GM23338 (cell line): ENCODE results near the gene CCDC93. TPM values are rescaled to one million over a fixed set of nuclear protein-coding genes. Genes with fewer than 3 reads are reported as not detected.
A peak's percentile ranks its signal among the peaks of the same experiment; 100 is the strongest.

Source experiments
- ATAC-seq: fragments of 200-7000 bp; cut with Tn5 transposase; 3 replicates; pipeline ENCODE4 v1.9.1; 2020
- DNase-seq: peaks from one replicate; pipeline ENCODE4 v3.0.0-alpha.2; 2015; ENCODE audit warnings: low spot score
- H2AFZ ChIP-seq: fragments of 200-600 bp; sonication (generic); 2 replicates; pipeline ENCODE4 v1.8.0; 2016; ENCODE audit warnings: antibody characterized with exemption, mild to moderate bottlenecking, moderate library complexity
- H3F3A ChIP-seq: fragments of 200-600 bp; sonication (generic); replicated peaks from 2 replicates; pipeline ENCODE4 v1.8.0; 2017; ENCODE audit warnings: antibody characterized with exemption, mixed run types, low read depth
- H3K27ac ChIP-seq: fragments of 200-600 bp; sonication (generic); 2 replicates; pipeline ENCODE4 v1.6.1; 2016; ENCODE audit warnings: low read depth
- H3K27me3 ChIP-seq: fragments of 200-600 bp; sonication (generic); 2 replicates; pipeline ENCODE4 v1.8.0; 2016; ENCODE audit warnings: mild to moderate bottlenecking, mixed run types, moderate library complexity; ENCODE audit not compliant: insufficient read depth
- H3K36me3 ChIP-seq: fragments of 200-600 bp; sonication (generic); 2 replicates; pipeline ENCODE4 v1.8.0; 2016; ENCODE audit warnings: mild to moderate bottlenecking; ENCODE audit not compliant: insufficient read depth
- H3K4me1 ChIP-seq: fragments of 200-600 bp; sonication (generic); 2 replicates; pipeline ENCODE4 v1.8.0; 2016; ENCODE audit warnings: mild to moderate bottlenecking, moderate library complexity; ENCODE audit not compliant: insufficient read depth
- H3K4me2 ChIP-seq: fragments of 200-600 bp; sonication (generic); 2 replicates; pipeline ENCODE4 v1.7.1; 2017; ENCODE audit warnings: mixed run types
- H3K4me3 ChIP-seq: fragments of 200-600 bp; sonication (generic); 2 replicates; pipeline ENCODE4 v1.6.1; 2016; ENCODE audit warnings: mixed run types
- H3K79me2 ChIP-seq: fragments of 200-600 bp; sonication (generic); replicated peaks from 2 replicates; pipeline ENCODE4 v1.8.0; 2017; ENCODE audit warnings: mild to moderate bottlenecking; ENCODE audit not compliant: insufficient read depth
- H3K9me2 ChIP-seq: fragments of 200-600 bp; sonication (generic); 2 replicates; pipeline ENCODE4 v1.8.0; 2017; ENCODE audit not compliant: insufficient read depth
- H4K20me1 ChIP-seq: fragments of 200-600 bp; sonication (generic); replicated peaks from 2 replicates; pipeline ENCODE4 v1.8.0; 2017; ENCODE audit warnings: mild to moderate bottlenecking; ENCODE audit not compliant: insufficient read depth
- H3K27ac Mint-ChIP-seq: 2 replicates; pipeline ENCODE4 v1.8.0; 2020; ENCODE audit warnings: inconsistent platforms, mild to moderate bottlenecking, moderate library complexity, mixed read lengths
- H3K27me3 Mint-ChIP-seq: 3 replicates; pipeline ENCODE4 v1.8.0; 2022; ENCODE audit warnings: low read depth, mild to moderate bottlenecking, moderate library complexity, mixed read lengths, inconsistent platforms; ENCODE audit not compliant: insufficient read depth, poor library complexity
- H3K36me3 Mint-ChIP-seq: 3 replicates; pipeline ENCODE4 v1.8.0; 2021; ENCODE audit warnings: low read depth, mild to moderate bottlenecking, inconsistent platforms, moderate library complexity, mixed read lengths
- H3K4me1 Mint-ChIP-seq: 3 replicates; pipeline ENCODE4 v1.8.0; 2020; ENCODE audit warnings: mild to moderate bottlenecking, inconsistent platforms, mixed read lengths
- H3K4me3 Mint-ChIP-seq: 3 replicates; pipeline ENCODE4 v1.8.0; 2021; ENCODE audit warnings: moderate library complexity, mild to moderate bottlenecking, inconsistent platforms, mixed read lengths
- H3K9me3 Mint-ChIP-seq: 3 replicates; pipeline ENCODE4 v1.8.0; 2020; ENCODE audit warnings: moderate library complexity, mild to moderate bottlenecking, inconsistent platforms, mixed read lengths
- EZH2 ChIP-seq: fragments of 200-600 bp; sonication (generic); IDR thresholded peaks from one replicate; pipeline ENCODE4 v1.8.0; 2017; ENCODE audit warnings: antibody characterized with exemption, mild to moderate bottlenecking, low read depth; ENCODE audit not compliant: unreplicated experiment
- EZH2phosphoT487 ChIP-seq: fragments of 200-600 bp; sonication (generic); IDR thresholded peaks from one replicate; pipeline ENCODE4 v1.8.1; 2018; ENCODE audit warnings: antibody characterized with exemption; ENCODE audit not compliant: unreplicated experiment
- JUNB ChIP-seq: IDR thresholded peaks from one replicate; pipeline ENCODE4 v1.6.1; 2016; ENCODE audit warnings: antibody characterized with exemption; ENCODE audit not compliant: unreplicated experiment
- POLR2AphosphoS5 ChIP-seq: IDR thresholded peaks from 2 replicates; pipeline ENCODE4 v1.6.1; 2016; ENCODE audit warnings: antibody characterized with exemption, low read depth
- STAT1 ChIP-seq: IDR thresholded peaks from one replicate; pipeline ENCODE4 v1.6.1; 2016; ENCODE audit warnings: antibody characterized with exemption; ENCODE audit not compliant: unreplicated experiment
- ZNF114 ChIP-seq: fragments of 250-450 bp; sonication (Bioruptor Pico); IDR thresholded peaks from 2 replicates; pipeline ENCODE4 v1.5.0; 2020; ENCODE audit warnings: mild to moderate bottlenecking, moderate library complexity
- ZNF331 ChIP-seq: fragments of 250-450 bp; sonication (Bioruptor Pico); IDR thresholded peaks from 2 replicates; pipeline ENCODE4 v1.5.0; 2020; ENCODE audit warnings: low read depth, mild to moderate bottlenecking, moderate library complexity
- polyA plus RNA-seq: library from polyadenylated mRNA; unstranded; fragments of >200 nt; fragmentation: Nextera tagmentation; extraction: Ambion mirVana; gene quantifications from 2 replicates; pipeline ENCODE4 v1.2.1, GENCODE V29; 2016
- total RNA-seq: library from RNA; depleted of rRNA; stranded (reverse); fragments of >200 nt; shearing (Covaris generic); gene quantifications from 2 replicates; pipeline ENCODE4 v1.2.3, GENCODE V29; 2014
- TF ChIP-seq, protein P1 (sequence below): IDR thresholded peaks from one replicate; pipeline ENCODE4 v1.6.1; 2018; ENCODE audit warnings: antibody characterized with exemption; ENCODE audit not compliant: unreplicated experiment
- TF ChIP-seq, protein P2 (sequence below), 2 experiments: fragments of 200-600 bp in 1 of 2; sonication (generic) in 1 of 2; conservative IDR thresholded peaks; 2 replicates each; pipeline versions ENCODE4 v1.5.1 to v1.6.1; 2016 to 2017; ENCODE audit warnings: antibody characterized with exemption in 2 of 2, low read depth in 2 of 2, mild to moderate bottlenecking in 2 of 2, moderate library complexity in 1 of 2
- TF ChIP-seq, protein P3 (sequence below): fragments of 250-450 bp; sonication (Bioruptor Pico); IDR thresholded peaks from 2 replicates; pipeline ENCODE4 v1.5.0; 2020; ENCODE audit warnings: mild to moderate bottlenecking, moderate library complexity

The CCDC93 gene
- total and polyA plus RNA-seq, 2 experiments from 2014 or later: 13.1 to 16.8 TPM

DNA sequence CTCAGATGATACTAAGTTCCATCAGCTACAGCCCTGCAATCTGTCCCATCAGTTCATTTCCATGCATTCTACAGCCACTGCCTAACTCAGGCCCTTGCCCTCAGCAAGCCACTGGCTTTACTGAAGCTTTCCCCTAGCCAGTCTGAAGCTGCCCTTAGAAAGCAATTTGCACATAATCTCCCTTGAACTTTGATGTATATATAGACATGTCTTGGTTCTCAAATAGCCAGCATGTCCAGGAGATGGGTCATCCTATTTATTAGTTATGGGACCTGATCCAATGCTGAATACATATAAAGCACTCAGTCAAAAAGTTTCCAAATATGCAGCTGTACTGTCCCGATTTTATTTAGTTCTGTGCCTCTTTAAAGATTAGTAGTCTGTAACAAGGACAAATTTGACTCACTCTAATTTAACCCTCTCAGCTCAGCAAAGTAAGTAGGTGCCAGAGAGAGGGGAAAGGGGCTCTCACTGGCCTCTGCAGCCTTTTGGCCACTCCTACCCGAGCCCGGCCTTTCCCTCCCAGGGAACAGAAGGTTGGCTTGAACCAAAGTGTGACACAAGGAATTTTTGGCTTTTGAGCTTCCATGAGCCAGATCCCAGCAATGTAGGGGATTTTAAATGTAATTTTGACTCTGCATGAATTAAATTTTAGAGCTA, 70.7 kb downstream of the CCDC93 start (continued):
- TF ChIP-seq JUNB (no peak), EZH2 (no peak), ZNF114 (CRISPR knock-in tag) (no peak), STAT1 (no peak), ZNF331 (CRISPR knock-in tag) (no peak), POLR2AphosphoS5 (no peak), EZH2phosphoT487 (no peak)
- TF ChIP-seq, protein P1, sequence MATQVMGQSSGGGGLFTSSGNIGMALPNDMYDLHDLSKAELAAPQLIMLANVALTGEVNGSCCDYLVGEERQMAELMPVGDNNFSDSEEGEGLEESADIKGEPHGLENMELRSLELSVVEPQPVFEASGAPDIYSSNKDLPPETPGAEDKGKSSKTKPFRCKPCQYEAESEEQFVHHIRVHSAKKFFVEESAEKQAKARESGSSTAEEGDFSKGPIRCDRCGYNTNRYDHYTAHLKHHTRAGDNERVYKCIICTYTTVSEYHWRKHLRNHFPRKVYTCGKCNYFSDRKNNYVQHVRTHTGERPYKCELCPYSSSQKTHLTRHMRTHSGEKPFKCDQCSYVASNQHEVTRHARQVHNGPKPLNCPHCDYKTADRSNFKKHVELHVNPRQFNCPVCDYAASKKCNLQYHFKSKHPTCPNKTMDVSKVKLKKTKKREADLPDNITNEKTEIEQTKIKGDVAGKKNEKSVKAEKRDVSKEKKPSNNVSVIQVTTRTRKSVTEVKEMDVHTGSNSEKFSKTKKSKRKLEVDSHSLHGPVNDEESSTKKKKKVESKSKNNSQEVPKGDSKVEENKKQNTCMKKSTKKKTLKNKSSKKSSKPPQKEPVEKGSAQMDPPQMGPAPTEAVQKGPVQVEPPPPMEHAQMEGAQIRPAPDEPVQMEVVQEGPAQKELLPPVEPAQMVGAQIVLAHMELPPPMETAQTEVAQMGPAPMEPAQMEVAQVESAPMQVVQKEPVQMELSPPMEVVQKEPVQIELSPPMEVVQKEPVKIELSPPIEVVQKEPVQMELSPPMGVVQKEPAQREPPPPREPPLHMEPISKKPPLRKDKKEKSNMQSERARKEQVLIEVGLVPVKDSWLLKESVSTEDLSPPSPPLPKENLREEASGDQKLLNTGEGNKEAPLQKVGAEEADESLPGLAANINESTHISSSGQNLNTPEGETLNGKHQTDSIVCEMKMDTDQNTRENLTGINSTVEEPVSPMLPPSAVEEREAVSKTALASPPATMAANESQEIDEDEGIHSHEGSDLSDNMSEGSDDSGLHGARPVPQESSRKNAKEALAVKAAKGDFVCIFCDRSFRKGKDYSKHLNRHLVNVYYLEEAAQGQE: no peak

DNA sequence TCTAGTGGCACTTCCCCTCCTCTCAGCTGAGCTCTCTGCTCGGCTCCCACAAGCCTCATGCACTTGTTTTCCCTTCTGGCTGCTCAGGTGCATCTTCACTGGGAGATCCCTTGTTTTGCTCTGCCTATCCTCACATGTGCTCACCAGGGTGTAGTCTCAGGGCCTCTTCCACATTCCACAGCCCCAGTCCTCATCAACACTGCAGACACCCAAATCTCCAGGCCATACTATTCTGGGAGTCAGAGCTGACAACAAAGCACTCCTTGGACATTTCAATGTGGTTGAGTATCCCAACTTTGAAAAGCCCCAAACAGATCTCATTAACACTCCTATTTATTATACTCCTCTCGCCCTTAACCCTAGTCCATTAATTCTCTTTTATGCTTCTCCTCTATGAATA, 71.3 kb downstream of the CCDC93 start:
- no peak overlapping the region for H3K4me3 Mint-ChIP-seq
- no peaks in the 10 kb centered on the region for H3K9me3 Mint-ChIP-seq
- peak; percentile 49 for ATAC-seq
- Histone ChIP-seq H2AFZ (no peak overlapping the region), H3F3A (no peaks in the 10 kb centered on the region), H3K36me3 (peaks cover 23% of the 10 kb centered on the region), H3K4me3 (no peak overlapping the region), H3K27ac (no peak overlapping the region), H3K4me1 (no peaks in the 10 kb centered on the region), H3K79me2 (no peaks in the 10 kb centered on the region), H3K4me2 (no peak overlapping the region), H3K27me3 (no peaks in the 10 kb centered on the region), H3K9me2 (no peaks in the 10 kb centered on the region), H4K20me1 (no peaks in the 10 kb centered on the region; the same call in 1 of the 2 replicates)
- peaks cover 3% of the 10 kb centered on the region for H3K27me3 Mint-ChIP-seq
- peak overlapping the region; percentile 14 for H3K27ac Mint-ChIP-seq
- peaks cover 42% of the 10 kb centered on the region for H3K36me3 Mint-ChIP-seq
- TF ChIP-seq ZNF114 (CRISPR knock-in tag) (no peak), EZH2 (no peak), JUNB (no peak)
- TF ChIP-seq, protein P2, sequence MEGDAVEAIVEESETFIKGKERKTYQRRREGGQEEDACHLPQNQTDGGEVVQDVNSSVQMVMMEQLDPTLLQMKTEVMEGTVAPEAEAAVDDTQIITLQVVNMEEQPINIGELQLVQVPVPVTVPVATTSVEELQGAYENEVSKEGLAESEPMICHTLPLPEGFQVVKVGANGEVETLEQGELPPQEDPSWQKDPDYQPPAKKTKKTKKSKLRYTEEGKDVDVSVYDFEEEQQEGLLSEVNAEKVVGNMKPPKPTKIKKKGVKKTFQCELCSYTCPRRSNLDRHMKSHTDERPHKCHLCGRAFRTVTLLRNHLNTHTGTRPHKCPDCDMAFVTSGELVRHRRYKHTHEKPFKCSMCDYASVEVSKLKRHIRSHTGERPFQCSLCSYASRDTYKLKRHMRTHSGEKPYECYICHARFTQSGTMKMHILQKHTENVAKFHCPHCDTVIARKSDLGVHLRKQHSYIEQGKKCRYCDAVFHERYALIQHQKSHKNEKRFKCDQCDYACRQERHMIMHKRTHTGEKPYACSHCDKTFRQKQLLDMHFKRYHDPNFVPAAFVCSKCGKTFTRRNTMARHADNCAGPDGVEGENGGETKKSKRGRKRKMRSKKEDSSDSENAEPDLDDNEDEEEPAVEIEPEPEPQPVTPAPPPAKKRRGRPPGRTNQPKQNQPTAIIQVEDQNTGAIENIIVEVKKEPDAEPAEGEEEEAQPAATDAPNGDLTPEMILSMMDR (conservative IDR thresholded peaks at IDR 0.05; ENCODE audit: low read depth in 2 of 2): no peak
- TF ChIP-seq, protein P3, sequence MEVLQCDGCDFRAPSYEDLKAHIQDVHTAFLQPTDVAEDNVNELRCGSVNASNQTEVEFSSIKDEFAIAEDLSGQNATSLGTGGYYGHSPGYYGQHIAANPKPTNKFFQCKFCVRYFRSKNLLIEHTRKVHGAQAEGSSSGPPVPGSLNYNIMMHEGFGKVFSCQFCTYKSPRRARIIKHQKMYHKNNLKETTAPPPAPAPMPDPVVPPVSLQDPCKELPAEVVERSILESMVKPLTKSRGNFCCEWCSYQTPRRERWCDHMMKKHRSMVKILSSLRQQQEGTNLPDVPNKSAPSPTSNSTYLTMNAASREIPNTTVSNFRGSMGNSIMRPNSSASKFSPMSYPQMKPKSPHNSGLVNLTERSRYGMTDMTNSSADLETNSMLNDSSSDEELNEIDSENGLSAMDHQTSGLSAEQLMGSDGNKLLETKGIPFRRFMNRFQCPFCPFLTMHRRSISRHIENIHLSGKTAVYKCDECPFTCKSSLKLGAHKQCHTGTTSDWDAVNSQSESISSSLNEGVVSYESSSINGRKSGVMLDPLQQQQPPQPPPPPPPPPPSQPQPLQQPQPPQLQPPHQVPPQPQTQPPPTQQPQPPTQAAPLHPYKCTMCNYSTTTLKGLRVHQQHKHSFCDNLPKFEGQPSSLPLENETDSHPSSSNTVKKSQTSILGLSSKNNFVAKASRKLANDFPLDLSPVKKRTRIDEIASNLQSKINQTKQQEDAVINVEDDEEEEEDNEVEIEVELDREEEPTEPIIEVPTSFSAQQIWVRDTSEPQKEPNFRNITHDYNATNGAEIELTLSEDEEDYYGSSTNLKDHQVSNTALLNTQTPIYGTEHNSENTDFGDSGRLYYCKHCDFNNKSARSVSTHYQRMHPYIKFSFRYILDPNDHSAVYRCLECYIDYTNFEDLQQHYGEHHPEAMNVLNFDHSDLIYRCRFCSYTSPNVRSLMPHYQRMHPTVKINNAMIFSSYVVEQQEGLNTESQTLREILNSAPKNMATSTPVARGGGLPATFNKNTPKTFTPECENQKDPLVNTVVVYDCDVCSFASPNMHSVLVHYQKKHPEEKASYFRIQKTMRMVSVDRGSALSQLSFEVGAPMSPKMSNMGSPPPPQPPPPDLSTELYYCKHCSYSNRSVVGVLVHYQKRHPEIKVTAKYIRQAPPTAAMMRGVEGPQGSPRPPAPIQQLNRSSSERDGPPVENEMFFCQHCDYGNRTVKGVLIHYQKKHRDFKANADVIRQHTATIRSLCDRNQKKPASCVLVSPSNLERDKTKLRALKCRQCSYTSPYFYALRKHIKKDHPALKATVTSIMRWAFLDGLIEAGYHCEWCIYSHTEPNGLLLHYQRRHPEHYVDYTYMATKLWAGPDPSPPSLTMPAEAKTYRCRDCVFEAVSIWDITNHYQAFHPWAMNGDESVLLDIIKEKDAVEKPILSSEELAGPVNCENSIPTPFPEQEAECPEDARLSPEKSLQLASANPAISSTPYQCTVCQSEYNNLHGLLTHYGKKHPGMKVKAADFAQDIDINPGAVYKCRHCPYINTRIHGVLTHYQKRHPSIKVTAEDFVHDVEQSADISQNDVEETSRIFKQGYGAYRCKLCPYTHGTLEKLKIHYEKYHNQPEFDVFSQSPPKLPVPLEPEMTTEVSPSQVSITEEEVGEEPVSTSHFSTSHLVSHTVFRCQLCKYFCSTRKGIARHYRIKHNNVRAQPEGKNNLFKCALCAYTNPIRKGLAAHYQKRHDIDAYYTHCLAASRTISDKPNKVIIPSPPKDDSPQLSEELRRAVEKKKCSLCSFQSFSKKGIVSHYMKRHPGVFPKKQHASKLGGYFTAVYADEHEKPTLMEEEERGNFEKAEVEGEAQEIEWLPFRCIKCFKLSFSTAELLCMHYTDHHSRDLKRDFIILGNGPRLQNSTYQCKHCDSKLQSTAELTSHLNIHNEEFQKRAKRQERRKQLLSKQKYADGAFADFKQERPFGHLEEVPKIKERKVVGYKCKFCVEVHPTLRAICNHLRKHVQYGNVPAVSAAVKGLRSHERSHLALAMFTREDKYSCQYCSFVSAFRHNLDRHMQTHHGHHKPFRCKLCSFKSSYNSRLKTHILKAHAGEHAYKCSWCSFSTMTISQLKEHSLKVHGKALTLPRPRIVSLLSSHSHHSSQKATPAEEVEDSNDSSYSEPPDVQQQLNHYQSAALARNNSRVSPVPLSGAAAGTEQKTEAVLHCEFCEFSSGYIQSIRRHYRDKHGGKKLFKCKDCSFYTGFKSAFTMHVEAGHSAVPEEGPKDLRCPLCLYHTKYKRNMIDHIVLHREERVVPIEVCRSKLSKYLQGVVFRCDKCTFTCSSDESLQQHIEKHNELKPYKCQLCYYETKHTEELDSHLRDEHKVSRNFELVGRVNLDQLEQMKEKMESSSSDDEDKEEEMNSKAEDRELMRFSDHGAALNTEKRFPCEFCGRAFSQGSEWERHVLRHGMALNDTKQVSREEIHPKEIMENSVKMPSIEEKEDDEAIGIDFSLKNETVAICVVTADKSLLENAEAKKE (CRISPR knock-in tag): no peak
- DNase-seq: no peak
- H3K4me1 Mint-ChIP-seq: peaks cover 5% of the 10 kb centered on the region; the same call in 2 of the 3 replicates
